GM12878 (cell line): ENCODE data around the gene CDK5R2. TPM values are rescaled to one million over a fixed set of nuclear protein-coding genes. Genes with fewer than 3 reads are reported as not detected.

Source experiments
- ATAC-seq: fragments of 200-7000 bp; cut with Tn5 transposase; 3 replicates; pipeline ENCODE4 v1.9.1; 2020; ENCODE audit warnings: mild to moderate bottlenecking, moderate library complexity
- BruUV-seq: library from RNA; stranded (reverse); fragments of 400-500 nt; replicated peaks from 2 replicates; lab custom pipeline; 2021; lab: Mats Ljungman, UMichigan
- CTCF ChIA-PET: fragments of 300-600 bp; sonication (Branson Sonifier 250); formaldehyde crosslinking; extraction: SDS; loops from one replicate; lab custom pipeline; 2021; ENCODE audit warnings: inconsistent platforms; lab: Yijun Ruan, JAX
- POLR2A ChIA-PET: fragments of 350-600 bp; formaldehyde crosslinking; extraction: SDS; loops from one replicate; lab custom pipeline; 2021; ENCODE audit warnings: inconsistent platforms; lab: Charles Lee
- RAD21 ChIA-PET: fragments of 300-600 bp; sonication (Branson Sonifier 250); formaldehyde crosslinking; loops from one replicate; lab custom pipeline; 2023; ENCODE audit warnings: antibody characterized with exemption; ENCODE audit not compliant: unreplicated experiment; lab: Charles Lee
- SMC1A ChIA-PET: fragments of 300-600 bp; sonication (Branson Sonifier 250); formaldehyde crosslinking; loops from one replicate; lab custom pipeline; 2023; ENCODE audit not compliant: unreplicated experiment, uncharacterized antibody; lab: Charles Lee
- DNase-seq: peaks from one replicate; pipeline ENCODE4 v3.0.0-alpha.2; 2011; ENCODE audit warnings: low read depth, low spot score
- FAIRE-seq: peaks from 3 replicates; lab custom pipeline; 2011; peaks lifted over from hg19 to GRCh38; lab: Jason Lieb, UNC
- H2AFZ ChIP-seq: 2 replicates; pipeline ENCODE4 v1.6.0; 2011; ENCODE audit warnings: low read depth, low read length, control low read depth; ENCODE audit not compliant: control insufficient read depth
- H3K27ac ChIP-seq: 2 replicates; pipeline ENCODE4 v1.5.1; 2011; ENCODE audit warnings: control low read depth; ENCODE audit not compliant: control insufficient read depth, insufficient read depth
- H3K27me3 ChIP-seq, 2 experiments: replicated peaks in 1 of 2; 2 replicates each; pipeline versions ENCODE4 v1.6.0 to v1.6.1; 2011; ENCODE audit warnings: low read length in 1 of 2; ENCODE audit not compliant: control insufficient read depth in 2 of 2, insufficient read depth in 2 of 2
- H3K36me3 ChIP-seq, 2 experiments: 2 replicates each; pipeline ENCODE4 v1.5.1; 2011; ENCODE audit warnings: low read length in 1 of 2; ENCODE audit not compliant: control insufficient read depth in 2 of 2, insufficient read depth in 2 of 2
- H3K4me1 ChIP-seq: 2 replicates; pipeline ENCODE4 v1.6.1; 2011; ENCODE audit warnings: mild to moderate bottlenecking, low read length, moderate library complexity, mixed read lengths; ENCODE audit not compliant: control insufficient read depth, insufficient read depth
- H3K4me2 ChIP-seq: 2 replicates; pipeline ENCODE4 v1.6.0; 2011; ENCODE audit warnings: control low read depth; ENCODE audit not compliant: control insufficient read depth, insufficient read depth
- H3K4me3 ChIP-seq: fragments of 200-600 bp; sonication (generic); 2 replicates; pipeline ENCODE4 v1.5.1; 2016
- H3K79me2 ChIP-seq: 2 replicates; pipeline ENCODE4 v1.6.0; 2011; ENCODE audit warnings: low read length; ENCODE audit not compliant: control insufficient read depth, insufficient read depth
- H3K9ac ChIP-seq: 2 replicates; pipeline ENCODE4 v1.8.0; 2011; ENCODE audit warnings: low read length, control low read depth, mixed read lengths; ENCODE audit not compliant: control insufficient read depth, insufficient read depth
- H3K9me3 ChIP-seq: replicated peaks from 3 replicates; pipeline ENCODE4 v1.5.1; 2011; ENCODE audit warnings: mild to moderate bottlenecking, low read length; ENCODE audit not compliant: control insufficient read depth, insufficient read depth
- H4K20me1 ChIP-seq: 2 replicates; pipeline ENCODE4 v1.6.0; 2011; ENCODE audit not compliant: control insufficient read depth, insufficient read depth
- ASH2L ChIP-seq: fragments of 300-600, 200-600 bp; sonication (generic); IDR thresholded peaks from 2 replicates; pipeline ENCODE4 v1.6.1; 2017; ENCODE audit warnings: low read depth, mild to moderate bottlenecking, borderline replicate concordance
- ATF7 ChIP-seq: fragments of 450-650 bp; IDR thresholded peaks from 2 replicates; pipeline ENCODE4 v1.6.1; 2016; ENCODE audit warnings: low read depth, mild to moderate bottlenecking
- CBX5 ChIP-seq: sonication (generic); IDR thresholded peaks from 2 replicates; pipeline ENCODE4 v1.6.1; 2016; ENCODE audit warnings: low read depth, moderate library complexity, mild to moderate bottlenecking, inconsistent platforms
- CHD2 ChIP-seq: IDR thresholded peaks from 2 replicates; pipeline ENCODE4 v1.6.1; 2011; ENCODE audit warnings: low read depth, low read length, improper control_type of control experiment, borderline replicate concordance
- EZH2 ChIP-seq: IDR thresholded peaks from 2 replicates; pipeline ENCODE4 v1.6.1; 2012; ENCODE audit warnings: low read depth, mild to moderate bottlenecking, control low read depth, inconsistent platforms, low read length, borderline replicate concordance; ENCODE audit not compliant: control insufficient read depth
- FOS ChIP-seq: IDR thresholded peaks from 3 replicates; pipeline ENCODE4 v1.6.1; 2011; ENCODE audit warnings: borderline replicate concordance; ENCODE audit not compliant: insufficient read length; ENCODE audit errors: extremely low read depth
- FOXM1 ChIP-seq: IDR thresholded peaks from 2 replicates; pipeline ENCODE4 v1.6.1; 2012; ENCODE audit warnings: low read depth, mild to moderate bottlenecking, inconsistent platforms, low read length, moderate library complexity
- IRF4 ChIP-seq: IDR thresholded peaks from 2 replicates; pipeline ENCODE4 v1.6.1; 2011; ENCODE audit warnings: low read depth, low read length
- KLF5 ChIP-seq: fragments of 450-650 bp; IDR thresholded peaks from 2 replicates; pipeline ENCODE4 v1.6.1; 2014; ENCODE audit warnings: mild to moderate bottlenecking; ENCODE audit not compliant: partially characterized antibody
- WGBS: methylation state at CpG from one replicate; pipeline ENCODE4 v1.1.6; 2016; ENCODE audit warnings: low lambda C conversion rate; ENCODE audit not compliant: insufficient replicate concordance, insufficient coverage; ENCODE audit errors: missing lambda C conversion rate; 5-methylcytosine and 5-hydroxymethylcytosine counted together
- in situ Hi-C: fragments of 300-500 bp; cut with MboI; formaldehyde crosslinking; loops from 9 replicates; pipeline ENCODE4 v1.14.3; 2018; ENCODE audit warnings: mixed read lengths
- intact Hi-C: fragments of 100-400 bp; cut with micrococcal nuclease; formaldehyde crosslinking; loops from one replicate; pipeline ENCODE4 v1.14.2; 2022; ENCODE audit not compliant: unreplicated experiment
- polyA plus RNA-seq, 11 experiments: library from polyadenylated mRNA; depleted of rRNA in 4 of 11; unstranded in 6 of 11; stranded (reverse) in 5 of 11; fragments of >200 nt; fragmentation: Nextera tagmentation in 4 of 11; fragmentation: Illumina TruSeq in 1 of 11; extraction: Ambion mirVana in 4 of 11; extraction: Trizol in 1 of 11; gene quantifications; 1 replicate in 1 of 11; 2 replicates in 10 of 11; pipeline versions ENCODE4 v1.2.1 to v1.2.3, GENCODE V29; 2011 to 2016; ENCODE audit warnings: inconsistent platforms in 2 of 11, missing spikeins in 2 of 11, low read depth in 1 of 11
- total RNA-seq, 4 experiments: library from RNA; depleted of rRNA in 3 of 4; stranded (reverse); fragments of >200 nt in 3 of 4; fragmentation: Illumina TruSeq in 1 of 4; extraction: Trizol in 1 of 4; gene quantifications; 2 replicates each; pipeline versions ENCODE4 v1.2.1 to v1.2.3, GENCODE V29; 2013 to 2021
- TF ChIP-seq, protein P1 (sequence below): fragments of 450-650 bp; IDR thresholded peaks from 2 replicates; pipeline ENCODE4 v1.6.1; 2017; ENCODE audit warnings: mild to moderate bottlenecking, low read depth, inconsistent platforms; ENCODE audit not compliant: poor library complexity, severe bottlenecking
- TF ChIP-seq, protein P2 (sequence below): IDR thresholded peaks from 2 replicates; pipeline ENCODE4 v1.6.1; 2012; ENCODE audit warnings: low read length, inconsistent platforms

Gene CDK5R2
- total and polyA plus RNA-seq, 10 of the 15 experiments (the other 5 are each of a cell fraction or from before 2014, with no cell fraction given): not detected

DNA sequence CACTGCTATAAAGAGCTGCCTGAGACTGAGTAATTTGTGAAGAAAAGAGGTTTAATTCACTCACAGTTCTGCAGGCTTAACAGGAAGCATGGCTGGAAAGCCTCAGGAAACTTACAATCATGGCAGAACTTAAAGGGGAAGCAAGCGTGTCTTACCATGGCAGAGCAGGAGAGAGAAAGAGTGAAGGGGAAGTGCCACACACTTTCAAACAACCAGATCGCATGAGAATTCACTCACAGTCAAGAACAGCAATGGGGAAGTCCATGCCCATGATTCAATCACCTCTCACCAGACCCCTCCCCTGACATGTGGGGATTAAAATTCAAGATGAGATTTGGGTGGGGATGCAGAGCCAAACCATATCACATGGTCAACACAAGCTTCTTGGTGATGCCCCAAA lies 34.7 kb upstream of the CDK5R2 start:
- intact Hi-C loops (no loop called here), in situ Hi-C loops (no loop called here)
- Histone ChIP-seq H3K9me3 (peaks cover 9% of the 10 kb centered on the region; the same call in 1 of the 3 replicates), H3K4me3 (no peak overlapping the region), H3K4me2 (no peak overlapping the region), H4K20me1 (no peaks in the 10 kb centered on the region), H2AFZ (no peak overlapping the region), H3K27ac (no peak overlapping the region), H3K4me1 (no peaks in the 10 kb centered on the region), H3K9ac (no peak overlapping the region), H3K36me3 (no peaks in the 10 kb centered on the region), H3K79me2 (no peaks in the 10 kb centered on the region), H3K27me3 (no peaks in the 10 kb centered on the region)
- DNase-seq (no peak), FAIRE-seq (no peak), ATAC-seq (no peak)
- ChIA-PET RAD21 (no interaction called here), SMC1A (interaction anchor here (0.9 kb wide), 1 partner anchor 28 kb away, joined by 4 read pairs; no protein-coding TSS in a partner anchor), POLR2A (no interaction called here), CTCF (interaction anchor here (1.2 kb wide), 1 partner anchor 48 kb away, joined by 3 read pairs; no protein-coding TSS in a partner anchor)
- TF ChIP-seq CBX5: no peak
- TF ChIP-seq, protein P1, sequence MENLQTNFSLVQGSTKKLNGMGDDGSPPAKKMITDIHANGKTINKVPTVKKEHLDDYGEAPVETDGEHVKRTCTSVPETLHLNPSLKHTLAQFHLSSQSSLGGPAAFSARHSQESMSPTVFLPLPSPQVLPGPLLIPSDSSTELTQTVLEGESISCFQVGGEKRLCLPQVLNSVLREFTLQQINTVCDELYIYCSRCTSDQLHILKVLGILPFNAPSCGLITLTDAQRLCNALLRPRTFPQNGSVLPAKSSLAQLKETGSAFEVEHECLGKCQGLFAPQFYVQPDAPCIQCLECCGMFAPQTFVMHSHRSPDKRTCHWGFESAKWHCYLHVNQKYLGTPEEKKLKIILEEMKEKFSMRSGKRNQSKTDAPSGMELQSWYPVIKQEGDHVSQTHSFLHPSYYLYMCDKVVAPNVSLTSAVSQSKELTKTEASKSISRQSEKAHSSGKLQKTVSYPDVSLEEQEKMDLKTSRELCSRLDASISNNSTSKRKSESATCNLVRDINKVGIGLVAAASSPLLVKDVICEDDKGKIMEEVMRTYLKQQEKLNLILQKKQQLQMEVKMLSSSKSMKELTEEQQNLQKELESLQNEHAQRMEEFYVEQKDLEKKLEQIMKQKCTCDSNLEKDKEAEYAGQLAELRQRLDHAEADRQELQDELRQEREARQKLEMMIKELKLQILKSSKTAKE: no peak
- TF ChIP-seq IRF4: no peak
- TF ChIP-seq ATF7: no peak
- TF ChIP-seq FOS: no peak
- TF ChIP-seq ASH2L: no peak
- TF ChIP-seq, protein P2, sequence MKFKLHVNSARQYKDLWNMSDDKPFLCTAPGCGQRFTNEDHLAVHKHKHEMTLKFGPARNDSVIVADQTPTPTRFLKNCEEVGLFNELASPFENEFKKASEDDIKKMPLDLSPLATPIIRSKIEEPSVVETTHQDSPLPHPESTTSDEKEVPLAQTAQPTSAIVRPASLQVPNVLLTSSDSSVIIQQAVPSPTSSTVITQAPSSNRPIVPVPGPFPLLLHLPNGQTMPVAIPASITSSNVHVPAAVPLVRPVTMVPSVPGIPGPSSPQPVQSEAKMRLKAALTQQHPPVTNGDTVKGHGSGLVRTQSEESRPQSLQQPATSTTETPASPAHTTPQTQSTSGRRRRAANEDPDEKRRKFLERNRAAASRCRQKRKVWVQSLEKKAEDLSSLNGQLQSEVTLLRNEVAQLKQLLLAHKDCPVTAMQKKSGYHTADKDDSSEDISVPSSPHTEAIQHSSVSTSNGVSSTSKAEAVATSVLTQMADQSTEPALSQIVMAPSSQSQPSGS: no peak
- TF ChIP-seq KLF5: no peak
- no peak for TF ChIP-seq FOXM1
- TF ChIP-seq EZH2: no peak
- TF ChIP-seq CHD2: no peak
- BruUV-seq: no TSS peak
- 0% methylated on average over 2 of the region's 2 CpGs for WGBS
